22Rv1 (cell line): ENCODE measurements around the gene CLN5.
"Not testable (repeated sequence)": the region's sequence is repeated elsewhere in the genome, so short reads cannot be mapped to it uniquely, and the experiment has no call there.

Source experiments
- H3K27ac ChIP-seq: fragments of 450-650 bp; 2 replicates; pipeline ENCODE4 v1.5.1; 2017
- CTCF ChIP-seq: fragments of 450-650 bp; IDR thresholded peaks from 2 replicates; pipeline ENCODE4 v1.5.1; 2017; ENCODE audit warnings: mild to moderate bottlenecking
- ZFX ChIP-seq: fragments of 450-650 bp; IDR thresholded peaks from 2 replicates; pipeline ENCODE4 v1.6.1; 2017; ENCODE audit warnings: antibody characterized with exemption, borderline replicate concordance

CLN5 gene

GRCh38 chr13:77002590-77003190 lies 10.8 kb downstream of the CLN5 start:
- peak; percentile 83 for TF ChIP-seq CTCF
- TF ChIP-seq ZFX, result no peak
- no peak overlapping the region for H3K27ac ChIP-seq

DNA sequence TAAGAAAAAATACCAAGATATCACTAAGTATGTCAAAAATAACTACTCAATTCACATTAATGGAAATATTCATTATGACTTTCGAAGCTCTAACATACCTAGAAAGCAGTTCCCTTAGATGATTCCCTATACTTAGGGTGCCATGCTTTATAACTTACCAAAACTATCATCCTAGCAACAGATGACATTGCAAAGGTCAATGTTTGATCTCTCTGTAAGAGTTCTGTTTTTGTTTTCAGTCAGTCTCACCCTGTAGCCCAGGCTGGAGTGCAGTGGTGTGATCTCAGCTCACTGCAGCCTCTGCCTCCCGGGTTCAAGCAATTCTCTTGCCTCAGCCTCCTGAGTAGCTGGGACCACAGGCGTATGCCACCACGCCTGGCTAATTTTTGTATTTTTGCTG lies 16.5 kb downstream of the CLN5 start:
- H3K27ac ChIP-seq, result not testable (repeated sequence)

DNA sequence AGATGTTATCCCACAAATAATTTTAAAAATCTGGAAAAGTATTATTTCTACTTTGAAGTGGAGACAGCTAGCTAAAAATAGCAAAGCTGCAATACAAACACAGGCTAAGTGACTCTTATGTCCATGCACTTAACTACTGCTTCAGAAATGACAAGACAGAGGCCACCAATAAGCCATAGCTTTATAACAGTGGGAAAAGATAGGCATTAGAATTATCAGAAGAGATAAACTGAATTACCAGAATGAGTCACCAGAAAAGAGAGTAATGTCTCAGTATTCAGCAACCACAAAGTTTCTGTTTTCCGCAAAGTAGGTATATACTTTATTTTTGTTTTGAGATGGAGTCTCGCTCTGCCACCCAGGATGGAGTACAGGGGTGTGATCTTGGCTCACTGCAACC lies 17.1 kb downstream of the CLN5 start:
- no peak for TF ChIP-seq ZFX
- TF ChIP-seq CTCF, result no peak

DNA sequence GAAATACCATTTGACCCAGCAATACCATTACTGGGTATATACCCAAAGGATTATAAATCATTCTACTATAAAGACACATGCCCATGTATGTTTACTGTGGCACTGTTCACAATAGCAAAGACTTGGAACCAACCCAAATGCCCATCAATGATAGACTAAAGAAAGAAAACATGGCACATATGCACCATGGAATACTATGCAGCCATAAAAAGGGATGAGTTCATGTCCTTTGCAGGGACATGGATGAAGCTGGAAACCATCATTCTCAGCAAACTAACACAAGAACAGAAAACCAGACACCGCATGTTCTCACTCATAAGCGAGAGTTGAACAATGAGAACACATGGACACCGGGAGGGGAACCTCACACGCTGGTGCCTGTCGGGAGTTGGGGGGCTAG lies 17.8 kb downstream of the CLN5 start:
- H3K27ac ChIP-seq, result not testable (repeated sequence)

More for the DNA sequence above, 17.1 kb downstream of the CLN5 start:
- no peak overlapping the region for H3K27ac ChIP-seq

DNA sequence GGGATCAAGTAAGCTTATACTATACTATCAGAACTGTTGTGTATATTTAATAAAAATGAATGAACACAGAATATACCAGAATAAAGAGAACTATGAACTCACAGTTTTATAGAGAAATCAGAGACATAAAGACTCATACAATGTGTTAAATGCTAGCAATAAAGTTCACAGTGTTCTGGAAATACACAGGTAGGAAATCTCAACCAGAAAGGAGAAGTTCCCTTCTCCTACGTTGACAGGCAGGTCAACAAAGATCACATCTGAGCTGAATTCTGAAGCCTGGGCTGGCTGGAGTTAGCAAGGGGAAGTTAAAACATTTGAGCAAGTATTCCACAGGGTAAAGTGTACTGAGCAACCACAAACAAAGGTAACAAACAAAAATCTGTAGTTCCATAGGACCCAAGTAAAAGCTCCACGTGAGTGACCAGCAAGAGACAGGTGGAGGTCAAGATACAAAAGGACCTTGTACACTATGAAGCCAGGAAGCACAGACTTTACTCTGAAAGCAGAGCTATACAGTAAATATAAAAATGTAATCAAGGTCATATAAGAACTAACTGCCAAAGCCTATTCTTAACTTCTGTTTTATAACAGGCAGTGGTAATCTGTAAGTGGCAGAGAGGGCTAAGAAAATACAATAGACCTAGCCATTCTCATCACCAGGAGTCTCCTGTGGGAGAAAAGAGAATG lies 22.1 kb downstream of the CLN5 start:
- no peak for TF ChIP-seq ZFX
- TF ChIP-seq CTCF, result no peak
- no peak overlapping the region for H3K27ac ChIP-seq

DNA sequence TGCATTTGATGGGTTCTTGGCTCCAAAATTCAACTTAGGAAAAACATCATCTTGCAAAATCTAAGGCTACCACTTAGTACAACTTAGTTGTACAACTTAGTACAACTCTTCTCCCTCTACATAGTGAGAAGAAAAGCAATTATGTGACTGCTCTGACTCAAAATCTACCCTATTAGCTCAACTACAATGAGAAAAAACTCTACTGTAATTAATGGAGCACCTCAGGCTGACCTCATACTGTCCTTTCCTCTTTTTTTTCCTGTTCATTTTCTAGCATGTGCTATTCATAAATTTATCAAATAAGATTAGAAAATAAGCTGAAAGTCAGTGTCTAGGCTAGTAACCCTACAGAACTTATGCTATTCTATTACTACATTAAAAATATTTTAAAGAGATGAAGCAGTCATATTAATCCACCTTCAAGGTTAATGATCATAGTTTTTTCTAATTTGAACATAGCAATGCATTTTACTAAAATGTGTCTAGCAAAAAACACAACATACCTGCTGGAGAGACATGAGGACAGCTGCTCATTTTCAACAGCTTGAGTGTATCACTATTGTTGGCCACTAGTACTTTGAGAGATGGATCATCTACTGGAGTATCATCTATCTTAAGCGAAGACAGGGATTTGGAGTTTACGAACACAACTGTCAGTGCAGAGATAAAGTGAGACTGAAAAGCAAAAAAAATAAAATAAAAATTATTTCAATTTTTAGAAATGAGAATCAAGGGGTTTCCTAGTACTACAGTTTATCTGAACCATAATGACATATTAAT lies 23.2 kb downstream of the CLN5 start:
- TF ChIP-seq CTCF (no peak), ZFX (no peak)
- H3K27ac ChIP-seq, result no peak overlapping the region

DNA sequence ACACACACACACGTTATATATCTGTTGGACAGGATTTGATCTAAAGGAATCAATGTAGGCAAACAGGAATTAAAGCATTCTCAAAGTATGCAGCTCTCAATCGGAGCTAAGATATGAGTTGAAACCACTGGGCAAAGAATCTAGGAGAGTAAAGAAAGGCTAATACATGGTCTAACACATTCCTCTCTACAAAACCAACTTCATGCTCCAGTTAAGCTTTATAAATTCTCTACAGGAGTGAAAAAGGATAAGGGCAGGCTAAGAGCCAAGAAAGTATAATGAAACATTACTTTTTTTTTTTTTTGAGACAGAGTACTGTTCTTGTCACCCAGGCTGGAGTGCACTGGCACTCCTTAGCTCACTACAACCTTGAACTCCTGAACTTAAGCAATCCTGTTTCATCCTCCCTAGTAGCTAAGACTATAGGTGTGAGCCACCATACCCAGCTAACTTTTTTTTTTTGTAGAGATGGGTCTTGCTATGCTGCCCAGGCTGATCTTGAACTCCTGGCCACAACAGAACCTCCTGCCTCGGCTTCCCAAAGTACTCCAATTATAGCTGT lies 24.5 kb downstream of the CLN5 start:
- H3K27ac ChIP-seq, result no peak overlapping the region
- TF ChIP-seq CTCF (no peak), ZFX (no peak)

GRCh38 chr13:77016888-77017623 lies 25.2 kb downstream of the CLN5 start:
- TF ChIP-seq ZFX, result no peak
- TF ChIP-seq CTCF, result 0 out of 2 replicates have a peak, but pooled peaks have one; percentile 6
- no peak overlapping the region for H3K27ac ChIP-seq
